ENCODE results near the gene PARL.

The PARL gene

GRCh38 chr3:183812761-183813445 is 71.8 kb downstream of the PARL start:
- Histone ChIP-seq H3K4me3 (ENCODE audit: low read length) (no peak overlapping the region), H3K4me1 (ENCODE audit: control insufficient read depth, low read depth, low read length) (no peaks in the 10 kb centered on the region), H3K27ac (ENCODE audit: low read length) (no peak overlapping the region), H3K36me3 (ENCODE audit: control insufficient read depth, low read depth, low read length) (peaks cover 50% of the 10 kb centered on the region), H3K9ac (ENCODE audit: low read length) (no peak overlapping the region), H3K9me3 (ENCODE audit: control insufficient read depth, low read depth, low read length) (no peaks in the 10 kb centered on the region), H3K27me3 (ENCODE audit: control insufficient read depth, insufficient read depth, low read length) (no peaks in the 10 kb centered on the region)

GRCh38 chr3:183811638-183812037 is 73.0 kb downstream of the PARL start:
- H3K27ac ChIP-seq (ENCODE audit: low read length), result no peak overlapping the region
- no peaks in the 10 kb centered on the region for H3K9me3 ChIP-seq (ENCODE audit: control insufficient read depth, low read depth, low read length)
- H3K9ac ChIP-seq (ENCODE audit: low read length), result no peak overlapping the region
- no peak overlapping the region for H3K4me3 ChIP-seq (ENCODE audit: low read length)
- no peaks in the 10 kb centered on the region for H3K27me3 ChIP-seq (ENCODE audit: control insufficient read depth, insufficient read depth, low read length)
- H3K4me1 ChIP-seq (ENCODE audit: control insufficient read depth, low read depth, low read length), result no peaks in the 10 kb centered on the region
- H3K36me3 ChIP-seq (ENCODE audit: control insufficient read depth, low read depth, low read length), result peaks cover 60% of the 10 kb centered on the region

DNA sequence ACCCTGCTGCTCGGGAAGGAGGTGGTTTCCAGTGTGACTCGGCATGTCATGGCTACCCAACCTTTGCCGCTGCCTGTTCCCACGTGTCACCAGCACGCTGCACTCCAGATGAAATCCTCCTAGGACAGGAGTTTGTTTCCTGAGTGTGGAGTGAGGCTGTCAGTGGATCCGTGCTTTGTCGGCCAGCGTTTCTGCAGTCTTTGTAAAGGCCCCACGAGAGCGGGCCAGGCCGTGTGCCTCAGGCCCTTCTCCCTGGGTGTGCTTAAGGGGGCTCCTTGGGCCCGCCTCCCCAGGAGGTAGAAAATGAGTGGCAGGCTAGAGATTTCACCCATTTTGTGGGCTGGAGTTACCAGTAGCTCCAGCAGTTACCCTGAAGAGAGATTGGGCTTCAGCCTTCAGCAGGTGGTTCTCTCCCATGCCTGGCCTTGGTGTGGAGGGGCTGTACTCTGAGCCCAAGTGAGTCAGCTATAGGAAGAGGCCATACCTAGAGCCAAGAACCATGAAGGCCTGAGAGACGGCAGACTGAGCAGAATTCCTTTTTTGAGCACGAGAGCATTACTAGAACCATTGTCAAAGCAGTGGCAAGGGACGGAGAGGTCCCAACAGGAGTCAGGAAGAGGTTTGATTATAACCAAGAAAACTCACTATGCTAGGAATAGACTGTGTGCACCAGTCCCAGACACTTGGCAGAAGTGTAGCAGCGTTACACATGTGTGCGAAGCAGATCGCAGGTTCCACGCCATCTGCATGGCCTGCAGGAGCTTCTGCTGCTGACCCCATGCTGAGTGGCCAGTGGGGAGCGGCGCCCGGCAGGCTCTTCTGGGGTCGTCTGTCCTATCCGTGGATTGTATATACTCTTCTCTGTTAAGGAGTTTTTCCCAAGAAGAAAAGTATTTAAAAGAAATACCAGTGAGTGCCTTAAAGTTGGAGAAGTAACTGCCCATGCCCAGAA is 73.8 kb downstream of the PARL start:
- no peak overlapping the region for H3K27ac ChIP-seq (ENCODE audit: low read length)

DNA sequence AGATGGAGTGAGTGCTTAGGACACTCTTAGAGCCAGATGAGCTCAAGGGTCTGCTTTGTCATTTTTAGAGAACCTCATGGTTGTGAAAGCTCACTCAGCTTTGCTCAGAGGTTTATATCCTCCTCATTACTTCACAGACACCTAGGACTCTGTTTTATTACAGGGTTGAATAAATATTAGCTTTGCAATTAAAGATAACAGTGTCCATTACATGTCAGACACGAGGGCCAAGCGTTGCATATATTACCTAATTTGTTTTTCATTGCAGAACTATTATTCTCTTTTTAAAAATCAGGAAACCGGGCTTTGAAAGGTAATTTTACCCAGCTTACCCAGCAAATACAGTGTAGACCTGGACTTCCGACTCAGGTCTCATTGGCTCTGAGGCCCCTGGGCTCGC is 75.4 kb downstream of the PARL start:
- H3K9ac ChIP-seq (ENCODE audit: low read length), result no peak overlapping the region
- H3K9me3 ChIP-seq (ENCODE audit: control insufficient read depth, low read depth, low read length), result no peaks in the 10 kb centered on the region
- peaks cover 79% of the 10 kb centered on the region for H3K36me3 ChIP-seq (ENCODE audit: control insufficient read depth, low read depth, low read length)
- H3K4me1 ChIP-seq (ENCODE audit: control insufficient read depth, low read depth, low read length), result no peaks in the 10 kb centered on the region
- no peak overlapping the region for H3K27ac ChIP-seq (ENCODE audit: low read length)
- no peak overlapping the region for H3K4me3 ChIP-seq (ENCODE audit: low read length)
- H3K27me3 ChIP-seq (ENCODE audit: control insufficient read depth, insufficient read depth, low read length), result no peaks in the 10 kb centered on the region

More for the DNA sequence above, 73.8 kb downstream of the PARL start:
- H3K4me1 ChIP-seq (ENCODE audit: control insufficient read depth, low read depth, low read length), result no peaks in the 10 kb centered on the region
- H3K4me3 ChIP-seq (ENCODE audit: low read length), result no peak overlapping the region
- H3K36me3 ChIP-seq (ENCODE audit: control insufficient read depth, low read depth, low read length), result peaks cover 63% of the 10 kb centered on the region
- H3K9ac ChIP-seq (ENCODE audit: low read length), result no peak overlapping the region
- no peaks in the 10 kb centered on the region for H3K27me3 ChIP-seq (ENCODE audit: control insufficient read depth, insufficient read depth, low read length)
- H3K9me3 ChIP-seq (ENCODE audit: control insufficient read depth, low read depth, low read length), result no peaks in the 10 kb centered on the region

DNA sequence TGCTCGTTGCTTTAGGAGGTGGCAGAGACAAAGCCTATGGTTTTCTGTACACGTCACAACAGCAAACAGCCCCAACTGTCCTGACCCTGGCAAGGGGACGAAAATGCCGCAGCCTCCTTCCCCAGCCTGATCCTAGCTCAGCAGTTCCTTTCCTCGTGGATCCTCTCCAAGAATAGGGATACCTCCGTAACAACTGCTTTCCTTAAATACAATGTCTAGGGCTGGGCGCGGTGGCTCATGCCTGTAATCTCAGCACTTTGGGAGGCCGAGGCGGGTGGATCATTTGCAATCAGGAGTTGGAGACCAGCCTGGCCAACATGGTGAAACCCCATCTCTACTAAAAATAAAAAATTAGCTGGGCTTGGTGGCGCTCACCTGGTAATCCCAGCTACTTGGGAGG is 76.3 kb downstream of the PARL start:
- H3K4me3 ChIP-seq (ENCODE audit: low read length), result no peak overlapping the region
- no peaks in the 10 kb centered on the region for H3K9me3 ChIP-seq (ENCODE audit: control insufficient read depth, low read depth, low read length)
- H3K36me3 ChIP-seq (ENCODE audit: control insufficient read depth, low read depth, low read length), result peaks cover 88% of the 10 kb centered on the region
- no peak overlapping the region for H3K27ac ChIP-seq (ENCODE audit: low read length)
- no peak overlapping the region for H3K9ac ChIP-seq (ENCODE audit: low read length)
- no peaks in the 10 kb centered on the region for H3K27me3 ChIP-seq (ENCODE audit: control insufficient read depth, insufficient read depth, low read length)
- H3K4me1 ChIP-seq (ENCODE audit: control insufficient read depth, low read depth, low read length), result no peaks in the 10 kb centered on the region

GRCh38 chr3:183807881-183808280 is 76.8 kb downstream of the PARL start:
- Histone ChIP-seq H3K27me3 (ENCODE audit: control insufficient read depth, insufficient read depth, low read length) (no peaks in the 10 kb centered on the region), H3K4me3 (ENCODE audit: low read length) (no peak overlapping the region), H3K9ac (ENCODE audit: low read length) (no peak overlapping the region), H3K4me1 (ENCODE audit: control insufficient read depth, low read depth, low read length) (no peaks in the 10 kb centered on the region), H3K9me3 (ENCODE audit: control insufficient read depth, low read depth, low read length) (no peaks in the 10 kb centered on the region), H3K36me3 (ENCODE audit: control insufficient read depth, low read depth, low read length) (peaks cover 92% of the 10 kb centered on the region), H3K27ac (ENCODE audit: low read length) (no peak overlapping the region)

DNA sequence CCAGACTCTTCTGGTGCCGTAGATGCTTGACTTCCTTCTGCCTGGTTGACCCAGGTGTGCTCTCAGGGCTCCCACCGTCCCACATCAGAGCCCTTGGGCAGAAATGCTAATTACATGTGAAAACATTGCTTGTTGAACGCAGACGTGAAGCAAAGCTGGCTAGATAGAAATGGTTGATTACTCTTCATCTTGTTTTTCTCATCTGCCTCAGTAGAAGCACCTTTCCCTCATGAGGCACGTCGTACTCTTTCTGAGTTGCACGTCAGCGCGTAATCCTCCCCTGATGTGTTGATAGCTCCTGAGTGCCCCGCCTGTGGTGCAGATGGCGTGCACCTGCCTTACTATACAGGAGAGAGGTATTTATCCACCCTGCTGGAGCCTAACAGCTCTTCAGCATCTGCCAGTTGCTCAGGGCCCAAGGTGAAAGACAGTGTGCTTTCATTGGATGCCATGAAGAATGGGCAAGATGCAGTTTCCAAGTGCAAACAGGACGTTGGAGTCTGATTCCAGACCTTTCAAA is 77.4 kb downstream of the PARL start:
- no peak overlapping the region for H3K9ac ChIP-seq (ENCODE audit: low read length)
- H3K27ac ChIP-seq (ENCODE audit: low read length), result no peak overlapping the region
- H3K36me3 ChIP-seq (ENCODE audit: control insufficient read depth, low read depth, low read length), result peaks cover 94% of the 10 kb centered on the region
- no peaks in the 10 kb centered on the region for H3K9me3 ChIP-seq (ENCODE audit: control insufficient read depth, low read depth, low read length)
- no peak overlapping the region for H3K4me3 ChIP-seq (ENCODE audit: low read length)
- H3K4me1 ChIP-seq (ENCODE audit: control insufficient read depth, low read depth, low read length), result no peaks in the 10 kb centered on the region
- H3K27me3 ChIP-seq (ENCODE audit: control insufficient read depth, insufficient read depth, low read length), result no peaks in the 10 kb centered on the region

GRCh38 chr3:183802989-183803388 is 81.7 kb downstream of the PARL start:
- Histone ChIP-seq H3K36me3 (ENCODE audit: control insufficient read depth, low read depth, low read length) (peaks cover 95% of the 10 kb centered on the region), H3K27me3 (ENCODE audit: control insufficient read depth, insufficient read depth, low read length) (no peaks in the 10 kb centered on the region), H3K9me3 (ENCODE audit: control insufficient read depth, low read depth, low read length) (no peaks in the 10 kb centered on the region), H3K27ac (ENCODE audit: low read length) (no peak overlapping the region), H3K4me1 (ENCODE audit: control insufficient read depth, low read depth, low read length) (no peaks in the 10 kb centered on the region), H3K4me3 (ENCODE audit: low read length) (no peak overlapping the region), H3K9ac (ENCODE audit: low read length) (no peak overlapping the region)

DNA sequence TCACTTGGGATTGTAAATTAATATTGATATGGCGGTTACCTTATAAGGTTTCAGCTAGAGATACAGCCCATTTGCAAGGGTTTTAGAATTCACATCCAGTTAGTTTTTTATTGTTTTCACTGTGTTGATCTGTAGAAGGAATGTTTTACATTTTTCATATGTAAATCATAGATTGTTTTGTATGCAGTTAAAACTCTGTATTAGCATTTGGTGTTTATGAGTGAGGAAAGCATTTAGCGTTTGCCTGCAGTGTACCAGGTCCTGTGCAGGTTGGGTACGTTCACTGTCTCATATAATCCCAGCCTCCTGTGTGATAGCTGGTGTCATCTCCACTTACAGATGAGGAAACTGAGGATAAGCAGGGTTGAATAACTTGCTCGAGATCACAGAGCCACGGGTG is 83.1 kb downstream of the PARL start:
- H3K4me1 ChIP-seq (ENCODE audit: control insufficient read depth, low read depth, low read length), result no peaks in the 10 kb centered on the region
- H3K4me3 ChIP-seq (ENCODE audit: low read length), result no peak overlapping the region
- H3K9ac ChIP-seq (ENCODE audit: low read length), result no peak overlapping the region
- no peaks in the 10 kb centered on the region for H3K27me3 ChIP-seq (ENCODE audit: control insufficient read depth, insufficient read depth, low read length)
- peaks cover 87% of the 10 kb centered on the region for H3K36me3 ChIP-seq (ENCODE audit: control insufficient read depth, low read depth, low read length)
- H3K27ac ChIP-seq (ENCODE audit: low read length), result no peak overlapping the region
- no peaks in the 10 kb centered on the region for H3K9me3 ChIP-seq (ENCODE audit: control insufficient read depth, low read depth, low read length)

GRCh38 chr3:183800243-183800863 is 84.3 kb downstream of the PARL start:
- Histone ChIP-seq H3K9me3 (ENCODE audit: control insufficient read depth, low read depth, low read length) (no peaks in the 10 kb centered on the region), H3K36me3 (ENCODE audit: control insufficient read depth, low read depth, low read length) (peaks cover 79% of the 10 kb centered on the region), H3K4me1 (ENCODE audit: control insufficient read depth, low read depth, low read length) (no peaks in the 10 kb centered on the region), H3K27me3 (ENCODE audit: control insufficient read depth, insufficient read depth, low read length) (no peaks in the 10 kb centered on the region), H3K27ac (ENCODE audit: low read length) (no peak overlapping the region), H3K4me3 (ENCODE audit: low read length) (no peak overlapping the region), H3K9ac (ENCODE audit: low read length) (no peak overlapping the region)

- Histone ChIP-seq H3K9ac (ENCODE audit: low read length) (no peak overlapping the region), H3K27me3 (ENCODE audit: control insufficient read depth, insufficient read depth, low read length) (no peaks in the 10 kb centered on the region), H3K4me3 (ENCODE audit: low read length) (no peak overlapping the region), H3K27ac (ENCODE audit: low read length) (no peak overlapping the region), H3K9me3 (ENCODE audit: control insufficient read depth, low read depth, low read length) (no peaks in the 10 kb centered on the region), H3K4me1 (ENCODE audit: control insufficient read depth, low read depth, low read length) (no peaks in the 10 kb centered on the region), H3K36me3 (ENCODE audit: control insufficient read depth, low read depth, low read length) (peaks cover 72% of the 10 kb centered on the region)
Measured at GRCh38 chr3:183799461-183799860, 85.2 kb downstream of the PARL start.

Data from iPS-18a (cell line).